GM23248 (cell line): ENCODE data around the gene KCNE1. TPM values are rescaled to one million over a fixed set of nuclear protein-coding genes. Genes with fewer than 3 reads are reported as not detected.

Source experiments
- DNase-seq: peaks from one replicate; pipeline ENCODE4 v3.0.0-alpha.2; 2015
- H2AFZ ChIP-seq: fragments of 200-600 bp; sonication (generic); 2 replicates; pipeline ENCODE4 v1.6.1; 2016; ENCODE audit warnings: antibody characterized with exemption
- H3F3A ChIP-seq: fragments of 200-600 bp; sonication (generic); 2 replicates; pipeline ENCODE4 v1.6.1; 2016; ENCODE audit warnings: mild to moderate bottlenecking, antibody characterized with exemption, mixed run types; ENCODE audit not compliant: insufficient read depth
- H3K27ac ChIP-seq: fragments of 200-600 bp; sonication (generic); 2 replicates; pipeline ENCODE4 v1.5.1; 2016; ENCODE audit warnings: mild to moderate bottlenecking
- H3K27me3 ChIP-seq: fragments of 200-600 bp; sonication (generic); replicated peaks from 2 replicates; pipeline ENCODE4 v1.6.1; 2016; ENCODE audit warnings: mild to moderate bottlenecking; ENCODE audit not compliant: insufficient read depth
- H3K36me3 ChIP-seq: fragments of 200-600 bp; sonication (generic); 2 replicates; pipeline ENCODE4 v1.6.1; 2016; ENCODE audit warnings: low read depth, mild to moderate bottlenecking
- H3K4me1 ChIP-seq: fragments of 200-600 bp; sonication (generic); 2 replicates; pipeline ENCODE4 v1.6.1; 2016; ENCODE audit warnings: mild to moderate bottlenecking; ENCODE audit not compliant: insufficient read depth
- H3K4me2 ChIP-seq: fragments of 200-600 bp; sonication (generic); one replicate; pipeline ENCODE4 v1.6.1; 2016; ENCODE audit warnings: mild to moderate bottlenecking; ENCODE audit not compliant: unreplicated experiment
- H3K4me3 ChIP-seq: fragments of 200-600 bp; sonication (generic); 2 replicates; pipeline ENCODE4 v1.5.1; 2016; ENCODE audit warnings: mild to moderate bottlenecking
- H3K79me2 ChIP-seq: fragments of 200-600 bp; sonication (generic); 2 replicates; pipeline ENCODE4 v1.6.1; 2016; ENCODE audit warnings: mild to moderate bottlenecking; ENCODE audit not compliant: insufficient read depth
- H3K9ac ChIP-seq: fragments of 200-600 bp; sonication (generic); 2 replicates; pipeline ENCODE4 v1.6.1; 2016; ENCODE audit warnings: mild to moderate bottlenecking
- H3K9me2 ChIP-seq: fragments of 200-600 bp; sonication (generic); 2 replicates; pipeline ENCODE4 v1.6.1; 2016; ENCODE audit warnings: mixed run types, mild to moderate bottlenecking, moderate library complexity; ENCODE audit not compliant: insufficient read depth
- H3K9me3 ChIP-seq: fragments of 200-600 bp; sonication (generic); one replicate; pipeline ENCODE4 v1.6.1; 2017; ENCODE audit warnings: low read depth
- H4K20me1 ChIP-seq: fragments of 200-600 bp; sonication (generic); 2 replicates; pipeline ENCODE4 v1.6.0; 2016; ENCODE audit not compliant: insufficient read depth
- EZH2 ChIP-seq: fragments of 200-600 bp; sonication (generic); IDR thresholded peaks from 2 replicates; pipeline ENCODE4 v1.6.1; 2018; ENCODE audit warnings: antibody characterized with exemption, mild to moderate bottlenecking; ENCODE audit not compliant: insufficient read depth, poor library complexity, severe bottlenecking
- EZH2phosphoT487 ChIP-seq: fragments of 200-600 bp; sonication (generic); IDR thresholded peaks from 2 replicates; pipeline ENCODE4 v1.6.1; 2018; ENCODE audit warnings: antibody characterized with exemption, moderate library complexity, mild to moderate bottlenecking, low read depth; ENCODE audit not compliant: insufficient read depth
- WGBS, 2 experiments: methylation state at CpG; one replicate each; pipeline ENCODE4 v1.1.6; 2015 to 2017; ENCODE audit warnings: low lambda C conversion rate in 2 of 2, low coverage in 1 of 2; ENCODE audit errors: missing lambda C conversion rate in 2 of 2; 5-methylcytosine and 5-hydroxymethylcytosine counted together
- in situ Hi-C: fragments of 300-500 bp; cut with MboI; formaldehyde crosslinking; loops from 2 replicates; pipeline ENCODE4 v1.15.0; 2020
- polyA plus RNA-seq: library from polyadenylated mRNA; unstranded; fragments of >200 nt; fragmentation: Nextera tagmentation; extraction: Ambion mirVana; gene quantifications from 2 replicates; pipeline ENCODE4 v1.2.1, GENCODE V29; 2016
- total RNA-seq: library from RNA; depleted of rRNA; stranded (reverse); fragments of >200 nt; shearing (Covaris generic); gene quantifications from 2 replicates; pipeline ENCODE4 v1.2.3, GENCODE V29; 2014

The KCNE1 gene
- total and polyA plus RNA-seq, 2 experiments from 2014 or later: 0.43 TPM; not detected in 1

- TF ChIP-seq EZH2: no peak
- TF ChIP-seq EZH2phosphoT487: no peak
- in situ Hi-C loops: no loop called here
- no peak overlapping the region for H3K4me3 ChIP-seq
- no peak overlapping the region for H3K4me2 ChIP-seq
- no peaks in the 10 kb centered on the region for H3K9me2 ChIP-seq
- no peaks in the 10 kb centered on the region for H3K79me2 ChIP-seq
- no peak overlapping the region for H3K9ac ChIP-seq
- H3K27me3 ChIP-seq: no peaks in the 10 kb centered on the region
- no peak overlapping the region for H2AFZ ChIP-seq
- 74 to 80% methylated on average over 14 to 15 of the region's 15 CpGs for WGBS, 2 experiments
- no peaks in the 10 kb centered on the region for H4K20me1 ChIP-seq
- no peaks in the 10 kb centered on the region for H3K4me1 ChIP-seq
- H3K36me3 ChIP-seq: 0 out of 2 replicates have a peak, but pooled peaks cover 1% of the 10 kb centered on the region
- H3K9me3 ChIP-seq: no peaks in the 10 kb centered on the region
- peak; percentile 79 for DNase-seq
- peaks cover 10% of the 10 kb centered on the region for H3F3A ChIP-seq
- H3K27ac ChIP-seq: no peak overlapping the region
Observed at GRCh38 chr21:34510148-34511142, 1.6 kb downstream of the KCNE1 start.

GRCh38 chr21:34509151-34509550 is 2.9 kb downstream of the KCNE1 start:
- H4K20me1 ChIP-seq: no peaks in the 10 kb centered on the region
- WGBS, 2 experiments: 87 to 89% methylated on average over 4 of the region's 4 CpGs
- no peaks in the 10 kb centered on the region for H3K27me3 ChIP-seq
- no peaks in the 10 kb centered on the region for H3K79me2 ChIP-seq
- in situ Hi-C loops: no loop called here
- H3K27ac ChIP-seq: no peak overlapping the region
- H3K9ac ChIP-seq: no peak overlapping the region
- no peak overlapping the region for H3K4me3 ChIP-seq
- no peak overlapping the region for H2AFZ ChIP-seq
- H3K4me1 ChIP-seq: no peaks in the 10 kb centered on the region
- no peak for DNase-seq
- TF ChIP-seq EZH2phosphoT487 (no peak), EZH2 (no peak)
- no peak overlapping the region for H3K4me2 ChIP-seq
- H3K9me2 ChIP-seq: no peaks in the 10 kb centered on the region
- no peaks in the 10 kb centered on the region for H3K9me3 ChIP-seq
- no peaks in the 10 kb centered on the region for H3F3A ChIP-seq
- H3K36me3 ChIP-seq: no peaks in the 10 kb centered on the region

- Histone ChIP-seq H3K4me3 (no peak overlapping the region), H3K9ac (no peak overlapping the region), H3F3A (no peaks in the 10 kb centered on the region), H3K9me2 (no peaks in the 10 kb centered on the region), H3K36me3 (no peaks in the 10 kb centered on the region), H3K4me2 (no peak overlapping the region), H4K20me1 (no peaks in the 10 kb centered on the region), H3K9me3 (no peaks in the 10 kb centered on the region), H3K27me3 (0 out of 2 replicates have a peak, but pooled peaks cover 8% of the 10 kb centered on the region), H2AFZ (no peak overlapping the region), H3K27ac (no peak overlapping the region), H3K4me1 (no peaks in the 10 kb centered on the region), H3K79me2 (no peaks in the 10 kb centered on the region)
- TF ChIP-seq EZH2: no peak
- no peak for TF ChIP-seq EZH2phosphoT487
- in situ Hi-C loops: no loop called here
- DNase-seq: no peak
- WGBS, 2 experiments: 92 to 98% methylated on average over 2 of the region's 2 CpGs
Observed at GRCh38 chr21:34504595-34504994, 7.4 kb downstream of the KCNE1 start.

GRCh38 chr21:34502480-34503106 is 9.4 kb downstream of the KCNE1 start:
- H3K4me1 ChIP-seq: no peaks in the 10 kb centered on the region
- no peak for TF ChIP-seq EZH2
- TF ChIP-seq EZH2phosphoT487: no peak
- no peak overlapping the region for H3K9ac ChIP-seq
- H3K27ac ChIP-seq: no peak overlapping the region
- no peaks in the 10 kb centered on the region for H3K9me2 ChIP-seq
- H3K9me3 ChIP-seq: no peaks in the 10 kb centered on the region
- WGBS, 2 experiments: 56 to 64% methylated on average over 3 of the region's 3 CpGs
- no peaks in the 10 kb centered on the region for H4K20me1 ChIP-seq
- DNase-seq: no peak
- no peaks in the 10 kb centered on the region for H3K36me3 ChIP-seq
- no peaks in the 10 kb centered on the region for H3F3A ChIP-seq
- 0 out of 2 replicates have a peak, but pooled peaks cover 13% of the 10 kb centered on the region for H3K27me3 ChIP-seq
- no peak overlapping the region for H2AFZ ChIP-seq
- no peak overlapping the region for H3K4me2 ChIP-seq
- no peaks in the 10 kb centered on the region for H3K79me2 ChIP-seq
- H3K4me3 ChIP-seq: no peak overlapping the region
- in situ Hi-C loops: no loop called here
